ENCODE data around the gene TARBP1. TPM values are rescaled to one million over a fixed set of nuclear protein-coding genes. Genes with fewer than 3 reads are reported as not detected.
A peak's percentile ranks its signal among the peaks of the same experiment; 100 is the strongest.

TARBP1 gene
- total RNA-seq, 2 experiments from 2014 or later: 53.9 to 61.3 TPM

- peaks cover 9% of the 10 kb centered on the region for H3K27me3 Mint-ChIP-seq
- no peak for TF ChIP-seq CTCF (IDR thresholded peaks at IDR 0.05)
- peak overlapping the region; percentile 88 for H3K4me3 Mint-ChIP-seq
- ChIA-PET CTCF (interaction anchor here (0.6 to 2.0 kb wide), 2 partner anchors 9 to 59 kb away, joined by 3 to 11 read pairs; no protein-coding TSS in a partner anchor), POLR2A (interaction anchor here (0.6 to 2.0 kb wide), 10 partner anchors 9 to 1423 kb away, joined by 3 to 12 read pairs (median 4); partner anchors contain the start of genes COA6 and IRF2BP2)
- peak overlapping the region; percentile 75 for H3K27ac Mint-ChIP-seq
- intact Hi-C loops (cut with micrococcal nuclease): no loop called here
- H3K36me3 Mint-ChIP-seq (ENCODE audit: low read depth): peaks cover 17% of the 10 kb centered on the region
- DNase-seq: peak; percentile 76
- H3K4me1 Mint-ChIP-seq (ENCODE audit: low read depth): peaks cover 55% of the 10 kb centered on the region
- peak; percentile 76 for ATAC-seq
- H3K9me3 Mint-ChIP-seq: no peaks in the 10 kb centered on the region
Measured at GRCh38 chr1:234478152-234478480, 863 bp downstream of the TARBP1 start.

GRCh38 chr1:234477386-234478151 is 1.4 kb downstream of the TARBP1 start:
- intact Hi-C loops (cut with micrococcal nuclease): no loop called here
- H3K4me3 Mint-ChIP-seq: peak overlapping the region; percentile 88
- POLR2A ChIA-PET: interaction anchor here (0.6 to 2.0 kb wide), 8 partner anchors 11 to 1424 kb away, joined by 3 to 12 read pairs (median 4); partner anchors contain the start of gene IRF2BP2
- TF ChIP-seq CTCF (IDR thresholded peaks at IDR 0.05): no peak
- peaks cover 17% of the 10 kb centered on the region for H3K36me3 Mint-ChIP-seq (ENCODE audit: low read depth)
- H3K27me3 Mint-ChIP-seq: peaks cover 4% of the 10 kb centered on the region
- ATAC-seq (no peak), DNase-seq (no peak)
- H3K4me1 Mint-ChIP-seq (ENCODE audit: low read depth): peaks cover 60% of the 10 kb centered on the region
- H3K27ac Mint-ChIP-seq: peak overlapping the region; percentile 75
- CTCF ChIA-PET: interaction anchor here (0.6 to 2.0 kb wide), 2 partner anchors 10 to 58 kb away, joined by 3 to 11 read pairs; no protein-coding TSS in a partner anchor
- H3K9me3 Mint-ChIP-seq: no peaks in the 10 kb centered on the region

GRCh38 chr1:234476172-234476571 is 2.8 kb downstream of the TARBP1 start:
- DNase-seq (no peak), ATAC-seq (no peak)
- CTCF ChIA-PET: no interaction called here
- intact Hi-C loops (cut with micrococcal nuclease): no loop called here
- Mint-ChIP-seq H3K4me3 (peak overlapping the region; percentile 48), H3K36me3 (ENCODE audit: low read depth) (peaks cover 20% of the 10 kb centered on the region), H3K9me3 (no peaks in the 10 kb centered on the region), H3K27me3 (no peaks in the 10 kb centered on the region), H3K27ac (no peak overlapping the region), H3K4me1 (ENCODE audit: low read depth) (peaks cover 59% of the 10 kb centered on the region)
- no peak for TF ChIP-seq CTCF (IDR thresholded peaks at IDR 0.05)
- POLR2A ChIA-PET: interaction anchor here (1.2 kb wide), 1 partner anchor 8 kb away, joined by 5 read pairs; no protein-coding TSS in a partner anchor

- Mint-ChIP-seq H3K36me3 (ENCODE audit: low read depth) (peaks cover 23% of the 10 kb centered on the region), H3K27ac (no peak overlapping the region), H3K27me3 (no peaks in the 10 kb centered on the region), H3K9me3 (no peaks in the 10 kb centered on the region), H3K4me1 (ENCODE audit: low read depth) (peaks cover 52% of the 10 kb centered on the region), H3K4me3 (peak overlapping the region; percentile 1)
- DNase-seq: no peak
- intact Hi-C loops (cut with micrococcal nuclease): no loop called here
- no peak for ATAC-seq
- TF ChIP-seq CTCF (IDR thresholded peaks at IDR 0.05): no peak
- ChIA-PET POLR2A (interaction anchor here (1.1 to 1.2 kb wide), 2 partner anchors 9 to 135 kb away, joined by 3 to 5 read pairs; partner anchors contain the start of gene IRF2BP2), CTCF (no interaction called here)
Measured at GRCh38 chr1:234475167-234475793, 3.7 kb downstream of the TARBP1 start.

GRCh38 chr1:234474375-234474774 is 4.6 kb downstream of the TARBP1 start:
- Mint-ChIP-seq H3K9me3 (no peaks in the 10 kb centered on the region), H3K27me3 (no peaks in the 10 kb centered on the region), H3K27ac (no peak overlapping the region), H3K36me3 (ENCODE audit: low read depth) (peaks cover 27% of the 10 kb centered on the region), H3K4me3 (no peak overlapping the region), H3K4me1 (ENCODE audit: low read depth) (peaks cover 49% of the 10 kb centered on the region)
- no peak for DNase-seq
- intact Hi-C loops (cut with micrococcal nuclease): no loop called here
- no peak for TF ChIP-seq CTCF (IDR thresholded peaks at IDR 0.05)
- ChIA-PET POLR2A (interaction anchor here (1.1 kb wide), 1 partner anchor 136 kb away, joined by 3 read pairs; the partner anchor contains the start of gene IRF2BP2), CTCF (no interaction called here)
- no peak for ATAC-seq

Data from activated CD8-positive, alpha-beta T cell treated with anti-CD3 and anti-CD28 coated beads for 36 hours (primary cell).